SKM-1 treated with dmso at 0.1 percent for 144 hours (cell line): ENCODE measurements around the gene RAPGEF4.

Experiments used
- DNase-seq: peaks from one replicate; lab custom pipeline; 2025; ENCODE audit not compliant: unreplicated experiment; lab: John Stamatoyannopoulos, UW

Gene RAPGEF4

DNA sequence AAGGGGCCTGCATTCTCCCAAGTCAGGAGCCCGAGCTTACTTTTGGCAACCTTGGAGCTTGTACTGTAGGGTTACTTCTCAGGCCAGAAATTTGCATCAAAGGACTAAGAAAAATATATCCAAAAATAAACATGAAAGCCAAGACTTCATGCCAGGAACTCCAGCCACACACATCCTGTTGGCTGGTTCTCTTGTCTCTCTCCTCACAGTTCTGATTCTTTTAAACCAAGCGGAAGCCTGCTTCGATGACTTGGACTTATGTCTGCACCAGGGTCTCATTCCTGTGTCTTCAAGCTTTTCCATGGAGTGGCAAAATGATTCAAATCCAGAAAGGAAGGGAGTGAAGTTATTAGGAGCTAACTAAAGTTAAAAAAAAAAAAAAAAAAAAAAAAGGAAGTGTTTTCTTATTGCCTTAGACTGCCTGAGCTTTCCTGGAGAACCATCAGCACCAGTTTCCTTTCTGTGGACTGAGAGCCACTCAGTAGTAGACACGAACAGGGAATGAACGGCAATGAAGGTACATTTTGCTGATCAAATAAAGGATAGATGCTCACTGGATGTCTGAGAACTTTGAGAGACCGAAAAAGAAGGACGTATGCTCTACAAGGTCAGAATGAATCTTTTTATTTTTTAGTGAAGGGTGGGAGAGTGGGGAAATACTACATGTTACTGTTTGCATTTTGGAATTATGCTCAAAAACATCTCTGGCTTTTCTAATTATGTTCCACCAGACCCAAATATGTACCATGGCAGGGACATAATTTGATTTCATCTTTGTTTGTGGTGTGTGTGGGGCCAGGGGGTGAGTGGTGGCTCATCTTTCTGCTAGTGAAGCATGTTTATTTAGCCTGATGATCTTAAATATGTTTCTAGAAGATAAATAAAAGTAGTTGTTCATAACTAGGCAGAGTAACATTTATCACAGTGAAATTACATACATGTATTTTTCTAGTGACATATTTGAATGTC is 86.0 kb downstream of the RAPGEF4 start:
- no peak for DNase-seq

DNA sequence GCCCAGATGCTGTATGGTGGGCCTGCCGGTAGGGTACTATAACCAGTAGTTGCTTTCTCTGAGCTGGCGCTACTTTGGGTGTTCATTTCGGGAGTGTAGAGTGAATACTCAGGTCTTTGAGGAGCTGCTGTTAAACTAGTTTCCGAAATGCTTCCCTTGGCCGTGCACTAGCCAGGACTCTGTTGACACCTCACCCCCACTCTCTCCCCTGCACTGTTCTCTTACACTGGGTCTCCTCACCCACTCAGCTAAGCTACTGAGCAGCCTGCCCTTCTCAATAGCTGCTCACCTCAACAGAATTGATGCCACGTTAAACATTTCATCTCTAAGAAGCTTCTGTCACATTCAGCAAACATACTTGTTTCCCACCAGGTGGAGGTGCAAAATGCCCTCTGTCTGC is 86.9 kb downstream of the RAPGEF4 start:
- no peak for DNase-seq

DNA sequence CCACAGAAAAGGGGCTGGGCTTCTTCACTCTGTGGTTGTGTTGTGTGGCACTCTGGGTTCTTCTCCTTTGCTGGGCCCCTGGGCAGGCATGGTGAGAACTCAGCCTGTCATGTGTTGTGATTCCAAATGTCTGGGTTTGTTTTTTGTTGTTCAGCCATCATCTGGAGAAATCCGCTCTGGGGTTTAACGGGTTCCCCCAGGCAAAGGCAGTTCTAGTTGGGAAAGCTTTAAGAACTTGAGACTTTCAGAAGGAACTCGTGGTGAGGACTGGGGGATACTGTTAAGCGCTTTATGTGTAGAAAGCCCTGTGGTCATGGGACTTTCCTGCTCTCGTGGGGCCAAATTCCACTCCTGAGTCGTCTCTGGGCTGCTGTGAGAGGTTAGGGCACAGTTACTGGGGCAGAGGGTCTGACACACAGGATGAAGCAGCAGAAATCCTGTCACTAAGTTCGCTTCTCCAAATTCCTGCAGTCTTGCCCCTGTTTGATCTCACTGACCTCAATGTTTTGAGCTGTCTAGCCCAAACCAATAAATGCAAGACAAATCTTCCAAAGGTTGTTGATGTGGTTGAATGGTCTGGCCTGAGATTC is 87.7 kb downstream of the RAPGEF4 start:
- DNase-seq, result no peak

DNA sequence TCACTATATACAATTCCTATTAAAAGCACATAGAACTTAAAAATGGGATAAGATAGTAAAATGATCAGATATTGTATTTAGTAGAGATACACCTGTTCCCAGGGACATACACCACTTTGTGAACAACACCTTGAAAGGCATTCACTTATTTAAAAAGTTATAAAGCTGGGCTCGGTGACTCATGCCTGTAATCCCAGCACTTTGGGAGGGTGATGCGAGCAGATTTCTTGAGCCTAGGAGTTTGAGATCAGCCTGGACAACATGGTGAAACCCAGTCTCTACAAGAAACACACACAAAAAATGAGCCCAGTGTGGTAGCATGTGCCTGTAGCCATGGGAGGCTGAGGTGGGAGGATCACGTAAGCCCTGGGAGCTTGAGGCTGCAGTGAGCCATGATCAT is 90.9 kb downstream of the RAPGEF4 start:
- no peak for DNase-seq

DNA sequence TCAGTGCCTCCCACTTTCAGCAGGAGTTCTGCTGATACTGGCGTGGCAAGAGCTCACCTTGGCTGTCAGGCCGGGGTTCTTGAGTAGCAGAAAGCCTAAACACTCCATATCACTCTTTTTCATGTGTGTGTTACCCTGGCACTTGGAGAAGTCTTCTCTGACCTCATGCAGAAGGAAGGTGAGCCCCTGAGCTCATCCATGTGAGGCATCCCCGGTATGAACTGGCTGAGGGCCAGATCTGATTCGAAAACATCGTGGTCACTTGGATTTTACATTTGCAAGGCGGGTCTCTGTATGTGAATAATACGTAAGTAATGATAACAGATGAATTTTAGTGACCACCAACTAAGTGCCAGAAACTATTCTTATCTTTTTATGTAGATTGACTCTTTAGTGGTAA is 93.6 kb downstream of the RAPGEF4 start:
- DNase-seq, result no peak

DNA sequence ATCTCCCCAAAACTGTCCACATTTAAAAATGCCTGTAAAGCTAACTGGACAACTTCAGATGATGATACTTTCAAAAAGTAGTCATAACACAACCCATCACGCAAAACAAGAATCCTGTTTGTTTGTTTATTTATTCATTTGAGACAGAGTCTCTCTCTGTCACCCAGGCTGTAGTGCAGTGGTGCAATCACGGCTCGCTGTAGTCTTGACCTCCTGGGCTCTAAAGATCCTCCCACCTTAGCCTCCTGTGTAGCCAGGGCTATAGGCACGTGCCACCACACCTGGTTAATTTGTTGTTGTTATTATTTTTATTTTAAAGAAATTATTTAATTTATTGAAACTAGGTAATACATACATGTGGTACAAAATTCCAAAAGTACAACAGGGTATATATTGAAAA is 94.8 kb downstream of the RAPGEF4 start:
- DNase-seq, result no peak

DNA sequence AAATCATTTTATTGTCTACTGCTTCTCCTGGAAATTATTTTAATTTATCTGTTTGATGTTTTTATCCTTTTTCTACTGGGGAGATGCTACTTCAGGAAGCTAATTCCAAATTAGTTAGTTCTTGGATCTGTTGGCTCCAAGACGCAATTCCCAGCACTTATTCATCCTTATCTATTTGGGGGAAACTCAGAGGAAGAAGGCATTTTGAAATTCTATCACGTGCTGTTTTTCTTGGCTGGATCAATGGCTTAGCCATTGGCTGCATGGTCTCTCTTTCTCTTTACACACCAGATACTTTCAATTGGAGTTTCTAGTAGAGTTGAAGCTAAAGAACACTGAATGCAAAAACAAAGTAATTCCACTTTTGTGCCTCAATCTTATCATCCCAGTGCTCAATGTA is 98.3 kb downstream of the RAPGEF4 start:
- DNase-seq, result no peak

DNA sequence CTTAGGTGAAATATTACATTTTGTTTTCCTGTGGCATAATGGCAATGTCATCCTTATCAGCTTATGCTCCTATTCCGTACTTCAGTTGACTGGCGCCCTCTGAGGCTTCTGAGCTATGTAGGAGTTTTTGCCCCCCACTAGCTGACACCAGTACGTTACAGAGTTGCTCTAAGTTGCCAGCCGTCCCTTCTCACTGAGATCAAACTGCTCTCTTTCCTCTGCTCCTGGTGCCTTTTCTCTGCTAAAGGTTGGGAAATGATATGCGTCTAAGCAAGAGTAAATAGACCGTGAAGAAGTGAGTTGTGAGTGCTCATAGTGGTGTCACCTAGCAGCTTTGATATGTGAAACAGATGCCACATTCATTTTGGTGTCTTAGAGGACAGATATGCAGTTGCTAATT is 99.2 kb downstream of the RAPGEF4 start:
- DNase-seq, result no peak

DNA sequence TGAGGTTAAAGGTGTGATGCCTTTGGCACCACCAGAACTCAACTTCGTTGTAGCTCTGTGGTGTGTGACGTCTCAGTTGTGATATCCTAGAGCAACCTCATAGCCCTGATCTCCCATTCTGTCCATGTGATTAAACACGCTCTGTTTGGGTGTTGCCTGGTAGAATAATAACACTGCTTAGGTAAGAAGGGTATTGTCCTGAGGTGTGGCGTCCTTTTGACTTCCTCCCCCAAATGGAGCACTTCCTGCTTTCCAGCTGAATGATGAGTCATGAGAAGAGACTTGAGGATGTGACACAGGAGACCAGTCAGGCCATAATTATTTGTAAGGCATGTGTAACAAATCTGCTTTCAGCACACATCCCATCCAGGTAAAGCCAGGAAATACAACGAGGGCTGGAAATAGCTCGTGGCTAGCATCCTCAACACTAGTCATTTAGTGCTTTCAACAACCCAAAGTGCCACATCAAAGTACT is 100.7 kb downstream of the RAPGEF4 start:
- DNase-seq, result peak; percentile 34

DNA sequence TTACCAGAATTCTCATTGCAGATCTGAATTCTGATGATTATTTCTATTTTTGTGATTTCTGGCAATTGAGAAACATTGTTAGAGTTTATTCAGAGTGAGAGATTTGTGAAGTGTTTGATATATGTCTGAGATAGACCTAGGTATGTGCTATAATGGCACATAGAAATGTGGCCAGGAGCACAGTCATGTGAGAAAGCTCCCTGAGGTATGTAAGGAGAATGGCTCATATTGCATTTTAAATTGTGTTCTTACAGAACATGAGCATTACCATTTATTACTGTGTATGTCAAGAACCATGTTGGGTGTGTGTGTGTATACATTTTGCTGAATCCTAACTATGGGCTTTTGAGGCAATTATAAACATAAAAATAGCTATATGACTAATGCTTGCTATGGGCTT is 101.2 kb downstream of the RAPGEF4 start:
- no peak for DNase-seq

DNA sequence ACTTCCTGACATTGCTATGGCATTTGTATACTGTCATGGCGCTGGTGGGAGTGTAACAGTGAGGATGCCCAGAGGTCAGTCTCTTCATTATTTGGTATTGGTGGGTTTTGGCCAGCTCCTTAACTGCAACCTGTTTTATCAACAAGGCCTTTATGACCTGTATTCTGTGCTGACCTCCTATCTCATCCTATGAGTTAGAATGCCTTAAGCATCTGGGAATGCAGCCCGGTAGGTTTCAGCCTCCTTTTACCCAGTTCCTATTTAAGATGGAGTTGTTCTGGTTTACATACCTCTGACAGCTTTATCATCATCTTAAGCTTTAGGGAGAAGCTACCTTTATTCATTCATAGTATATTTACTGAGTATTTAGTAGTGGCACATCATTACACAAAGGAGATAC is 103.8 kb downstream of the RAPGEF4 start:
- no peak for DNase-seq

DNA sequence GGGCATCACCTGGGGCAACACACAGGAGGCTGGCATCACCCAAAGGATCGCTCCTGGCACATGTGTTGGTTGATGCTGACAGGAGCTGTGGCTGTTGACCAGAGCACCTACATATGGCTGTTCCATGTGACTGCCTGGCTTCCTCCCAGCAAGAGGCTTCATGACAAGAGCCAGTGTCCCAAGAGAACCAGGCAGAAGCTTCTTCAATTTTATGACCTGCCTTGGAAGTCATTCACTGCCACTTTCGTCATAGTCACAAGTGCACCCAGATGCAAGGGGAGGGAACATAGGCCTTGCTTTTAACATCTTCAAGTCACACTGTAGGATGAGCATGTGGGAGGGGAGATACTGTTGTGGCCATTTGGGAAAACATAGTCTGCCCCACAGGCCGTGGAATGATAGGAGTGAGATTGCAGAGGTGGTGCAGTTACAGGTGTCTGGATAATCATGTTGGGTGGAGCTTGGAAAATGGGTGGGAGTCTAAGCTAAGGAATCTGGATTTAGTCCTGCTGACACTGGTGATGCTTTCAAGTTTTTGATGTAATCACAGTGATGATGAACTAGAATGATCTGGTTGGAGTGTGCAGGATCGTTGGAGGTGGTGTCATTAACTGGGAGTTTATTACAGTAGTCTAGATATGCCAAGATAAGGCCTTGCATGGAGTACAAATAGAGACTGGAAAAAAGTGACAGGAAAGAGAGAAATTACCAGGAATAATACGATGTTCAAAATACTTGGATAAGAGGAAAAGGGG is 107.0 kb downstream of the RAPGEF4 start:
- no peak for DNase-seq

DNA sequence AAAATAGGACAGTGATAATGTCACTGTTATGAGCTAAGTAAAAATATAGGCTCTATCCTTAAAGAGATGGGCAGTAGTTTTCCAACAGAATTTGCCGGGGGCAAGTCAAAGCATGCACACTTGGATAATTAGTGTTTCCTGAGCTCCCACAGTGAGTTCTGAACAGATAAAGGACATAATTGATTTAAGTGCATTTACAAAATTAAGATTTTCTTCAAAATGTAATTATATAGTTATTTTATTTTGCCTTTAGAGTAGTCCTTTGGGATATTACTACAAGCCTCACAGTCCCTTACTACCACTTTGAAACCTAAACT is 107.6 kb downstream of the RAPGEF4 start:
- no peak for DNase-seq

DNA sequence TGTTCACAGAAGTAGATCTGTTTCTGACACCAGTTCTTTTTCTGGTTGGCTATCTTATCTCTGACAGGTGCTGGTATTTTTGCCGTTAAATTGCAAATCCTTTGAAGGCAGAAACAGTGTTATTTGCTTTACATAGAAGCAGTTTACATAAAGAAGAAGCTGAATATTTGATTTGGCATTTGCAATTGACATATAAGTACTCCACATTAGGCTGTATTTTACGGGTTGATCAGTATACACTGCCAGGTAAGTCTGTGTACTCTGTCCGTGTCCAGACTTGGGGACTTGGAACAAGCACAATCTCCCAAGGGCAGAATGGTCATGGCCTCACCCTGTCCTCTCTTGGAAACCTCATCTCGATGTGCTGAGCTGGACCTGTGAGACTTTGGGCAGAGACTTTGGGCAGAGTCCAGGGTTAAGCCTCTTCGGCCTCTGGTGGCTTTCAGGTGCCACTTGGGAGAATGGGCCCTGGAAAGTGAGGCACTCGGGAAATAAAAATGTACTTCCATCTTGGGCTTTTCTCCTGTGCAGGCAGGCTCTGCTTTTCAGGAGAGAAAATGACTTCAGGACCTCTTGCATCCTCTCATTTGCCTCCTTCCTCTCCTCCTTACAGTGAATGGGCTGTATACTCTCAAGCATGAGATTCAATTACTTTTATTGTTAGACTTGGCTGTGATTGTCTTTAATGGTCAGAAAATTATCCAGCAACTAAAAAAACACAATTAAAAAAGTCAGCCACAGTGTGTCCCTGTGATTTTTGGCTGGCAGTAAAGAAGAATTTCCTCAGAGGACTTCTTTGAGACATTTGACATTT is 108.5 kb downstream of the RAPGEF4 start:
- DNase-seq, result no peak

DNA sequence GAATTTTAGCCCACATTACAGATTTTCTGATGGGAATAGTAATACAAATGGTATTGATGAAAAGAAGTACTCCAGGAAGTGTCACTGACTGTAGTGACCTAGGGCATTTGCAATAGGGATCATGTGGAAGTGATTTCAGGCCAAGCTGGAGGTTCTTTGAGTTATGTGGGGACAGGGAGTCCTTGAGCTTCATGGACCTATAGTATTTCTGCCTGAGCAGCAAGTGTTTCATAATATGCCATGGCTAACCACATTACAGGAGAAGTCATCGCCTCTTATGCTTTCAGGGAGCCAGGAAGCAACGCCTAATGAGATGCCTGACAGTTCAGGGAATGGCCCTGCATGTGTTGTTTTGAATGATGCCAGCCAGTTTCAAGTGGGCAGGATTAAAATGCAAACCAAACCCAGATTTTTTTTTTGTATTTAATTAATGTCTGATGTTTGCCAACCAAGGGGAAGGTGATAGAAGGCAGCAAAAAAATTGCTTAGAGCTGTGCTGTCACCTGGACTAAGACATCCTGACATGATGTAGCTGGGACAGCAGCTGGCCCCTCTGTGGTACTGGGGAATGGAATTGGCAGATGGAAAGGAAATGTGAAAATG is 109.5 kb downstream of the RAPGEF4 start:
- DNase-seq, result no peak

DNA sequence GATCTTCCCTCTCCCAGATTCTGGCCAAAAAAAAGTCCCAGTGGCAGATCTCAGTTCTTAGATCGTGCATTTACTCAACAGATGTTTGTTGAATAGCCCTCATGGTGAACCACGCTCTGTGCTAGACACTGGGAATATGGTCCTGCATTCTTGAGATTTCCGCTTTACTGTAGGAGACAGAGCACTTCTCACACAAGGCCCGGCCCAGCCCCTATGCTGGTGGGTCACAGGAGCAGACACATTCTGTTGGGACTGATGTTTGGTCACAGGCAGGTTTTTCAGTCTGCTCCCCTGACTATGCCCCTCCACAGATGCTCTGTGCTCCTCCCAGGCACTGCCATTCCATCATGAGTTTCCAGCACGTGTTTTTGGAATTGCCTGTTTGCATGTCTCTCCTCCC is 110.9 kb downstream of the RAPGEF4 start:
- no peak for DNase-seq

DNA sequence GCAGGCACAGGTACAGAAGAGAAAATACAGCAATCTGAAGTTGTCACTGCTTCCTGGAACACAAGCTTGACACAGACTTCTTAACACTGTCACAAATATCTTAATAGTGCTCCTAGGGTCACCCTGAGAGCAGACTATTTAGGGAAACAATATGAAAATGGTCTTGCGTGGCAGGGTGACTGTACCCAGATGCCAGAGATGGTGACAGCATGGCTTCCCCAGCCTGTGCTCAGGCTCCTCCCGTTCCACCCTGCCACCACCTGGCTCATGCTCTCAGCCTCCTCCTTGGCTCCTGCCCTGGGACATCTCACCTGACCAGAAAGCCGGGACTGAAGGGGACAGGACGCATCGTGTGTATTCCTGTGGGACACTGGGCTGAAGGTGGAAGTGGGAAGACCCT is 111.5 kb downstream of the RAPGEF4 start:
- no peak for DNase-seq

DNA sequence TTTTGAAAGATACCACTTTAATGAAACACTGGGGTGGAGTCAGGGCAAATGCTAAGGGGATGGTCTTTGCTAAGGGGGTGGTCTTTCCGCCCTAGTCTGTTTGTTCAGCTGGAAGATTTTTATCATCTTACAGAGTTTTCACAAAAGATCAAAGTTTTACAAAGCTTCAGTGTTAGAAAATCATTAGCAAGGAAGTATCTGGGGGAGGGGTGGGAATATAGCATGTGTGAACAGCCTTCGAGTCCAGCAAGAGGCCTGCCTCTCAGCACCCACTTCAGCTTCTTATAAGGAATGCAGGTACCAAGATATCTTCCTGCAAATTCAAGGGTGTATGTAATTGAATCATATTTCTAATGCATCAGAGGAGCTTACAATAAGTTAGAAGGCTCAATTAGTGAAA is 112.9 kb downstream of the RAPGEF4 start:
- DNase-seq, result no peak

DNA sequence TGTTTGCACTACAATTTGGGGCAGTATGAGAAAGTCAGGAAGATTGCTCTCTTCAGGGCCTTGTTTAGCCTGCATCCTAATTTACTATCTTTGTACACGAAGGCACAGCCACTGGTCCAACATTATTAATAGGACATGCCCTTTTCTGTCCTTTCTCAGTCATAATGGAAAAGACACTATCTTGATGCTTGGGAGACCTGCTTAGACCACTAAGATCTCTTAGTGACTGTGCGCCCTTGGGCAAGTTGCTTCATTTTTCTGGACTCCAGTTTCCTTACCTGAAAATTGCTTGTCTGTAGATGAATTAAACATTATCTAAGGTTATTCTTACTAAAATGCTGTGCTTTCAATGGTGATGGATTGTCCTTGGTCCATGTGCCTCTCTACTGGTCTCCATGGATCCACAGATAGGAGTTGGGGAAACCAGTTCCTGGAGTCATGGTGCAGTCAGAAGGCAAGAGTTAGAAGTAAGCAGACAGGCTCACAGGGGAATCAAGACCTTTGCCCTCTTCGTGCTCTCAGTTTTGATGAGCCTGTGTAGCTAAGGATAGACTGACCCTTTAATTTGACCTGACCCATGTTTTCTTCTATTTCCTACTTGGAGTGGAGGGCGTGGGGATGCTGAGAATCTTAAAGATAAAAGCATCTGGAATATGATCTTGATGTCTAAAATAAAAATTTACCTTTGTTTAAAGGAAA is 114.0 kb downstream of the RAPGEF4 start:
- DNase-seq, result no peak

DNA sequence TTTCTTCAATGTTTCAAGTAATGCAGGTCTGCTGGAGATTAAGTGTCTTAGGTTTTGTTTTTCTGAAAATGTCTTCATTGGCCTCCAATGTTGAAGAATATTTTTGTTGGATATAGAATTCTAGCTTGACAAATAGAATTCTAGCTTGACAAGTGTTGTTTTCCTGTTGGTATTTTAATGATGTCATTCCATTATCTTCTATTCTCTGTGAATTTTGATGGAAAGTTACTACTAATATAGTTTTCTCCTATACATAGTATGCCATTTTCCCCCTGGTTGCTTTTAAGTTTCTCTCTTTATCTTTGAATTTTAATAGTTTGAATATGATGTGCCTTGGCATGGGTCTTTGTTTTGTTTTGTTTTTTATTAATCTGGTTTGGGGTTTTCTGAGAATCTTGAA is 119.9 kb downstream of the RAPGEF4 start:
- DNase-seq, result no peak
